ENCODE measurements around the gene SPART.
"Not testable (repeated sequence)": the region's sequence is repeated elsewhere in the genome, so short reads cannot be mapped to it uniquely, and the experiment has no call there.

Gene SPART

GRCh38 chr13:36354842-36355623, 8.8 kb upstream of the SPART start:
- no peak for DNase-seq

GRCh38 chr13:36353001-36353400, 6.8 kb upstream of the SPART start:
- DNase-seq, result no peak

GRCh38 chr13:36352350-36352749, 6.2 kb upstream of the SPART start:
- DNase-seq, result no peak

DNA sequence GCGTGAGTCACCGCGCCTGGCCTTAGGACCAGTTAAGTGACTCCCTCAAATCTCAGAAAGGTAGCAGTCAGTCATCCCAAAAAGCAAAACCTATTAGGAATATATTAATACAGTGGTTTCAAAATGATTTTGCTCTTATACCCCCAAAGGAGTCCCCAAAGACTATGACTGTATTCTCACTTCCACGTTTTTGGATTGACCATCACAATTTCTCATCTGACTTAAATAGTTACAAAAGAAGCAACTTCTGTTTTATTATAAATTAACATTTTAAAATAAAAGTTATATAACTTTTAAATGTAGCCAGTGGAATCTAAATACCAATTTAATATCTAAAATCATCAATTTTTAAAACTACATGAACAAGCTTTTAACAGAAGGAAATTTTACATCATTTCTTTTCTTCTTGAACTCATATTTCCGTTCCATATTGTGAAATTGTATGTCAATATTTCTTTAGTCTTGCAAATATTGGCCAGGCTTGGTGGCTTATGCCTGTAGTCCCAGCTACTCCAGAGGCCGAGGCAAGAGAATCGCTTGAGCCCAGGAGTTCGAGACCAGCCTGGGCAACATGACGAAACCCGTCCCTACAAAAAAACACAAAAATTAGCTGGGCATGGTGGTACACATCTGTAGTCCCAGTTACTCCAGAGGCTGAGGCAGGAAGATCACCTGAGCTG, 1.5 kb upstream of the SPART start:
- DNase-seq, result no peak

DNA sequence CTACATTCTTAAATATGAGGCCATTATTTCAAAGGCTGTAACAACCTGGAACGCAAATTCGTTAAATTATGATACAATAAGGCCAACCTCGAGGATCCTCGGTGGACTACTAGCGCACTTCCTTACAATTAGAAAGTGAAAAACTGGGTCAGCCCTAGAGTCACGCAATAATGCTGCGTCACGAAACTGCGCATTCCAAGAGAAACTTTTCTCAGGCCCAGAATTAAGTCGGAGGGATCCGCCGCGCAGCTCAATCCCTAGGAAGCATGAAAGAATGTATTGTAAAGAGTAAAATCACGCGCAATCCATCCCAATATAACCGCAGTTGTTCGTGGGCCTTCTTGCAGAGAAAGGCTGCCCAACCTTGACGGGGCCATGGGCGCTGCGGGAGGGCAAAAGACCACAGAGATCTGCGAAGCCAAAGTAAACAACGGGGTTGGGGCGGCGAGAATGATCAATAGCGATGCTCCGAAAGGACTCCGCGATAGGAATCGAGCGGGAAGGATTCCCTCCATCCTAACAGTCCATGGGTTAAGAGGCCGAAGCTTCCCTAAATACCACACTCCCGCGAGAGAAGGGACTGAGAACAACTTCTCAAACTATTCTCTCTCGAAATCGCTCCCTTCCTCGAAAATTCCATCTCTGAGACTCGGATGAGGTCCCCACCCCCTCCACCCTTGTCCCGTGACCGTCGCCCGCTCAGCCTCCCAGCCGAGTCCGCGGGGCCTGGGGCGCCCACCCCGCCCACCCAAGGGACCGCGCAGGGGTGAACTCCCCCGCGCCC, 564 bp downstream of the SPART start:
- DNase-seq, result no peak

DNA sequence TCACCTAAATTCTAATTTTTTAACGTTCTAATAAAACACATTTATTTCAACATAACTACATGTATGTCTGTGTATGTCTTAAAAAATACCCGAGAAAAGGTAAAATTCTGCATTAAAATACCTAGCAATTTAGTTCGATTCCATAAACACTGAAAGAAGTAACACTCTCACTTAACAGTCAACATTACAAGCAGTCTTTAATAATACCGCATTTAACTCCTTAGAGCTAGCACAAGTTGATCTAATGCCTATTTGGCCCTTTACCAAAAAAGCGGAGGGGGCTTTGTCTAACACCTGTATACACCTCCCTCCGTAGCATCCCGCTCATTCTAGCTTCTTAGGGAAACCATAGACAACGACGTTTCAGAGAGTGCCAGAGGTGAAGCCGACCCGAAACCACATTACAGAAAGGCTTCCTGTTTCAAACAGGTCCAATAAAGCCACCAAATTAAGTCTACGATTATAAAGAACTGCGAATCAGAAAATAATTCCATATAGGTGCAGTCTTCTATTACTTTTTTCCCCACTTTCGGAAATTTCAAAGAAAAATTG, 1.2 kb downstream of the SPART start:
- no peak for DNase-seq

GRCh38 chr13:36344173-36344572, 2.0 kb downstream of the SPART start:
- no peak for DNase-seq

DNA sequence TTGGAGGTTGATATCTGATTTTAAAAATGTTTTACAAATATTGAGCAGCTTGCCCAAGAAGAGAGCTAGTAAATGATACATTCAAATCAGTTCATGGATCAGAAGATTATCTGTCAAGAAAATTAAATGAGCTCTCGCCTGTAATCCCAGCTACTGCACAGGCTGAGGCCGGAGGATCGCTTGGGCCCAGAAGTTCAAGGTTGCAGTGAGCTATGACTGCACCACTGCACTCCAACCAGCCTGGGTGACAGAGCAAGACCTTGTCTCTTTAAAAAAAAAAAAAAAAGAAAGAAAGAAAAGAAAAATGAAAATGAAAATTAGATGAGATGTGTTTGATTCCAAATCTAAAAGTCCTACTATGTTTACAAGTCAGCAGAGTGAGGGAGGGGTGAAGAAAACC, 2.4 kb downstream of the SPART start:
- DNase-seq, result no peak

GRCh38 chr13:36342715-36343114, 3.5 kb downstream of the SPART start:
- DNase-seq, result no peak

DNA sequence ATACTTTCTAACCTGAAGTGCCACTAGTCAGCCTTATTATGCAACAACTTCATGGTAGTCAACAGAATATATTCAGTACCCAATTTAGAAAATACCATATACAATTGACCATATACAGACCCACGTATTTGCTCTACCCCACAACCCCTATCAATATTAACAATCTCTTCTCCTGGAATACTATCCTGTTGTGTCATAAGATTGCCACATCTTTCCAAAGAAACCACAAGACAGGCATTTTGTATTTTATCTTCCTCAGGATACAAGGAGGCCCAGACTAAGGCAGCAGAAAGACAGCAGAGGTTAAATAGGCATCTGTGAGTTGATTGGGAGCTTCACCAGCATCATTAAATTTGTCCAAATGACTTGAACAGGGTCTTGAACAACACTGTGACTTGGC, 4.5 kb downstream of the SPART start:
- no peak for DNase-seq

GRCh38 chr13:36339600-36340155, 6.5 kb downstream of the SPART start:
- DNase-seq, result no peak

DNA sequence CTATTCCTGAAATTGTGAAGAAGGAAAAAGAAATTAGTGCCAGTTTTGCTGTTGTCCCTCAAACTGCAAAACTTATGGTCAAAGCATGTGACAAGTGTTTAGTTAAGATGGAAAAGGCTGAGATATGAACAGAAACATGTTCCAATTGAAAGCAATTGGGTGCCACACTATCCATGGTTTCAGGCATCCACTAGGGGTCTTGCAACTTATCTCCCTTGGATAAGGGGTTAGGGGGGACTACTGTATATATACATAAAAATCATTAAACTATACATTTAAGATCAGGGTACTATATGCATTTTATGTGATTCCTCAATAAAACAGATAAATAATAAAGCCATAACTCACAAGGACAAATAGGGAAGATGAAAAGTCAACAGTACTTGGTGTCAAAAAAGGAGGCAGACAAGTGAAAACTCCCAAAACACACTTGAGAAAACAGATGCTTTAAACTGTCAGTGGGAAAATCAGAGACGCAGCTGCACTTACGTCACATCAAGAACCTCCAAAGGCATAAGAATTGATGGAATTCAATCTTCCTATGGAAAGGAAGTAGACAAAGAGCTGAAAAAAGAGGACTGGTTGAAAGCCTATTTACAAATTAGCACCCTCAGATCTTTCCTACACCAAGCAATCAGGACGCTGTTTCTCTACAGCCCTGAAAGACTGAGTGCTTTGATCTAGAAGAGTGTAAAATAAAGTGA, 8.1 kb downstream of the SPART start:
- DNase-seq, result no peak

DNA sequence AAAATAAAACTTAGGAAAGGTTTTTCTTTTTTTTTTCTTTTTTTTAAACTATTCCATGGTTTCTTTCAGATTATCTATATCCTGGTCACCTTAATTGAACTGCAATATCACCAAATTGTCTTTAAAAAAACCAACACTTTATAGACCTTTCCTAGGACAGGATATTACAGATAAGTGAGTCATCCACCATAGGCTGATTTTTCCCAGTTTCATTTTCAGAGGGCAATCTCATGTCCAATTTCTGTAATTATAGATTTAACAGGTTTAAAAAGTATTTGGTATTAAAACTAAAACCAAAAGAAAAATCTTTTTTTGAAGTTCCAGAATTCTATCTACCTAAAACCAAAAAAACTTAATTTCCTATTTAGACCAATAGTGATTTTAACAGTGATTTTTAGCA, 13.2 kb downstream of the SPART start:
- no peak for DNase-seq

DNA sequence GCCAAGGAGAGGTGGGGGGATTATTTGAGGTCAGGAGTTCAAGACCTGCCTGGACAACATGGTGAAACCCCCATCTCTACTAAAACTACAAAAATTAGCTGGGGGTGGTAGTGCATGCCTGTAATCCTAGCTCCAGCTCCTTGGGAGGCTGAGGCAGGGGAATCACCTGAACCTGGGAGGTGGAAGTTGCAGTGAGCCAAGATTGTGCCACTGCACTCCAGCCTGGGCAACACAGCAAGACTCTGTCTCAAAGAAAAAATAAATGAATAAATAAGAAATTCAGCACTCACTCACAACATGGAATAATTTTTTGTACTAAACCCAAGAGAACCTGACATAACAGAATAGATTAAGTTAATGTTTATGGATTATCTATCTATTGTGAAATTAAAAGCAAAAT, 13.9 kb downstream of the SPART start:
- not testable (repeated sequence) for DNase-seq

DNA sequence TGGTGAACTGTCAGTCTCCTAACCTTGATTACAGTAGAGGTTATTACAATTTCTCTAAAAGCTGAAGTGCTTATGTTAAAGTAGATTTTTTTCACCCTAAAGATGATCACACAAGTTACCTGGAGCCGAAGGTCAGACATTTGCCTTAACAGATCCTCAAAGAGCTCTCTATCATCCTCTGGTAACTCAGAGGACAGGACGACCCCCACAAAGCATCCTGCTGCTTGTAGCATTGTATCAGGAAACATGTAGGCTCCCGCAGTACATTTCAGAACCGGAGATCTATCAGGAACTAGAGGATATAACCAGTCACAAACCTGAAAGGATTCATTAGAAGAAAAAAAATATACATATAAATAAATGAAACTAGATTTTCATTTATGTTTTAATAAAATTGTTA, 14.9 kb downstream of the SPART start:
- no peak for DNase-seq

DNA sequence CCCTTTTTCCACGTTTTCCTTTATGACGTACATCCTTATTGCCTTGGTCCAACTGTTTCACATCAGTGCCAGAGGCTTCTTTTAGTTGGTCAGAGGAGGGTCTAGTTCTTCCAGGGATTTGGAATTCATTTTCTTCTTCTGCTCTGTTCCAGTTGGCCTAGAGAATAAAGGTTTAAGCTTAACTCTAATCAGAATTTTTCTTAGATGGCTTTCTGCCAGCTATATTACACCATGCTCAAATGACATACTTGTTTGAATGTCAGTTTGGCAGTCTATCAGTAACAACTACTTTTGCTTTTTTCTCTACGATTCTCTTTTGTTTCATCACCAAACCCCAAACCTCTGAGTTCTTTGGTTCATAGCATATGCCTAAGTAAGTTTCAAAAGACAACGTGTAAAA, 16.8 kb downstream of the SPART start:
- DNase-seq, result no peak

DNA sequence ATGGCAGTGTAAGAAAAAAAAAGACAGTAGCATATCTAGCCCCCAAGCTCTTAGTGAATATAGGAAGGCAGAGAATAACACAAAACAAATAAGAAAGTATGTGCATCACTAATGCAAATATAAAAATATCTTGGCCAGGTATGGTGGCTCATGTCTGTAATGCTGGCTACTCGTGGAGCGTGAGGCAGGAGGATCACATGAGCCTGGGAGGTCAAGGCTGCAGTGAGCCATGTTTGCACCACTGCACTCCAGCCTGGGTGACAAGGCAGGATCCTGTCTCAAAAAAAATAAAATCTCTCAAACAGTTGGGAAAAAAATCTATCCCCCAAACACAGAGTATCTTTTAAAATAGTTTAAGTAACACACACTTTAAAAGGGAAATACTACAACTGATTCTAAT, 17.4 kb downstream of the SPART start:
- DNase-seq, result no peak

- DNase-seq, result no peak
Measured at GRCh38 chr13:36325912-36326311, 20.3 kb downstream of the SPART start.

- DNase-seq, result not testable (repeated sequence)
Measured at GRCh38 chr13:36324881-36325280, 21.3 kb downstream of the SPART start.

- no peak for DNase-seq
Measured at GRCh38 chr13:36323951-36324566, 22.1 kb downstream of the SPART start.

- DNase-seq, result no peak
Measured at GRCh38 chr13:36323408-36323807, 22.8 kb downstream of the SPART start.

GRCh38 chr13:36319793-36320192, 26.4 kb downstream of the SPART start:
- DNase-seq, result not testable (repeated sequence)
